Pancreas (tissue), 10 donors: Measurements from ENCODE around the gene CCDC88B. TPM values are rescaled to one million over a fixed set of nuclear protein-coding genes. Genes with fewer than 3 reads are reported as not detected.

ENCODE experiments used
- ATAC-seq, 4 donors: fragments of 200-7000 bp; cut with Tn5 transposase; one replicate each; pipeline versions ENCODE4 v1.8.0 to v1.9.1; 2020; ENCODE audit warnings: mild to moderate bottlenecking in 4 of 4, moderate library complexity in 4 of 4
- DNase-seq, 6 donors: peaks; one replicate each; pipeline ENCODE4 v3.0.0-alpha.2; 2020
- FAIRE-seq: peaks from 2 replicates; lab custom pipeline; 2012; peaks lifted over from hg19 to GRCh38; lab: Jason Lieb, UNC
- H3K27ac ChIP-seq, 4 donors: fragments of 200-600 bp; sonication (generic); 1 replicate in 3 of 4; 2 replicates in 1 of 4; pipeline versions ENCODE4 v1.5.0 to v1.8.0; 2020
- H3K27me3 ChIP-seq, 4 donors: fragments of 200-600 bp; one replicate each; pipeline ENCODE4 v1.8.0; 2021
- H3K36me3 ChIP-seq, 3 donors: fragments of 200-600 bp; sonication (generic) in 1 of 3; one replicate each; pipeline versions ENCODE4 v1.5.0 to v1.8.0; 2020 to 2021
- H3K4me1 ChIP-seq, 3 donors: fragments of 200-600 bp; one replicate each; pipeline ENCODE4 v1.8.0; 2021
- H3K4me3 ChIP-seq, 4 donors: fragments of 200-600 bp; sonication (generic) in 2 of 4; one replicate each; pipeline versions ENCODE4 v1.5.0 to v1.8.0; 2020 to 2021
- H3K9me3 ChIP-seq, 4 donors: fragments of 200-600 bp; one replicate each; pipeline ENCODE4 v1.8.0; 2021
- CTCF ChIP-seq, 4 donors: fragments of 200-600 bp; sonication (generic) in 3 of 4; IDR thresholded peaks; one replicate each; pipeline versions ENCODE4 v1.5.0 to v1.8.0; 2021; ENCODE audit warnings: antibody characterized with exemption in 4 of 4
- WGBS, 2 donors: extraction: QIAGEN DNeasy Blood & Tissue Kit; methylation state at CpG; one replicate each; pipeline ENCODE4 v1.1.7; 2013; 5-methylcytosine and 5-hydroxymethylcytosine counted together
- intact Hi-C, 3 donors: fragments of 100-400 bp; cut with DNase I; formaldehyde crosslinking; loops; one replicate each; pipeline versions ENCODE4 v1.11.1 to v1.14.2; 2022
- polyA plus RNA-seq, 2 donors: library from polyadenylated mRNA; stranded (reverse); fragments of 200-250 nt; gene quantifications; one replicate each; pipeline ENCODE4 v1.2.3, GENCODE V29; 2013
- total RNA-seq, 6 donors: library from RNA; stranded (reverse); fragmentation: NEBNext Ultra II Directional in 4 of 6; extraction: Animal tissue kit (Norgen Biotek cat#: 25700) in 4 of 6; gene quantifications; one replicate each; pipeline versions ENCODE4 v1.2.1 to v1.2.4, GENCODE V29; 2021 to 2023
- donor health status: healthy with polysubstance abuse.
- donor health status: DM: no; HTN: no; CAD: no; lungs with moderate emphysema.
- donor health status: DM: no; HTN: no; CAD: no.
- donor health status: control.
- donor health status: control.
- donor health status: Bipolar disorder and iron deficiency.
- donor health status: DM: yes; HTN: yes; CAD: no.
- donor health status: DM: no; HTN: no; CAD: no.
- donor health status: DM: no; HTN: no; CAD: no.
- donor health status: DM: yes; HTN: yes; CAD: no.

Gene CCDC88B
- total RNA-seq (10 to 100 TPM in 1 of 6 donors, 1 to 10 TPM in 5; 3.0 to 11.2 (median 4.7) TPM), polyA plus RNA-seq (10 to 100 TPM; 31.0 to 50.0 TPM)

- intact Hi-C loops, result no loop called here
- FAIRE-seq (no peak), ATAC-seq (peak in 2 of 4 donors; percentile 14 to 29), DNase-seq (peak in 2 of 6 donors; percentile 57 to 79)
- Histone ChIP-seq H3K9me3 (no peaks in the 10 kb centered on the region), H3K4me1 (peaks cover 0 to 4% (median 3%) of the 10 kb centered on the region in 3 donors), H3K27me3 (no peaks in the 10 kb centered on the region), H3K27ac (no peak within 1 kb of the TSS), H3K4me3 (no peak within 1 kb of the TSS), H3K36me3 (no peaks in the 10 kb centered on the region)
- no peak for TF ChIP-seq CTCF (IDR thresholded peaks at IDR 0.05)
- 84 to 91% methylated on average over 16 of the region's 16 CpGs for WGBS, 2 donors
These were observed at the start of gene CCDC88B for GRCh38 chr11:64339754-64340408. Gene CCDC88B (plus strand): TSS chr11:64340204. CDS start chr11:64340267, 63 bp downstream.

GRCh38 chr11:64290352-64291261, 49.4 kb upstream of the CCDC88B start:
- DNase-seq (no peak), FAIRE-seq (no peak), ATAC-seq (no peak)
- H3K36me3 ChIP-seq, result no peaks in the 10 kb centered on the region
- no peak overlapping the region for H3K4me3 ChIP-seq
- peaks cover 6 to 19% (median 16%) of the 10 kb centered on the region in 3 donors for H3K4me1 ChIP-seq
- WGBS, 2 donors, result 54 to 63% methylated on average over 10 of the region's 10 CpGs
- no peak overlapping the region for H3K27ac ChIP-seq
- intact Hi-C loops, result loop anchor here in 2 of 3 donors (5.0 to 10.0 kb wide), 3 partner anchors 83 to 296 kb away; partner anchors contain the start of gene FERMT3 (in 2 of the 2)
- no peak for TF ChIP-seq CTCF (IDR thresholded peaks at IDR 0.05)
- H3K9me3 ChIP-seq, result no peaks in the 10 kb centered on the region
- H3K27me3 ChIP-seq, result peaks cover 0 to 7% (median 1%) of the 10 kb centered on the region in 4 donors

DNA sequence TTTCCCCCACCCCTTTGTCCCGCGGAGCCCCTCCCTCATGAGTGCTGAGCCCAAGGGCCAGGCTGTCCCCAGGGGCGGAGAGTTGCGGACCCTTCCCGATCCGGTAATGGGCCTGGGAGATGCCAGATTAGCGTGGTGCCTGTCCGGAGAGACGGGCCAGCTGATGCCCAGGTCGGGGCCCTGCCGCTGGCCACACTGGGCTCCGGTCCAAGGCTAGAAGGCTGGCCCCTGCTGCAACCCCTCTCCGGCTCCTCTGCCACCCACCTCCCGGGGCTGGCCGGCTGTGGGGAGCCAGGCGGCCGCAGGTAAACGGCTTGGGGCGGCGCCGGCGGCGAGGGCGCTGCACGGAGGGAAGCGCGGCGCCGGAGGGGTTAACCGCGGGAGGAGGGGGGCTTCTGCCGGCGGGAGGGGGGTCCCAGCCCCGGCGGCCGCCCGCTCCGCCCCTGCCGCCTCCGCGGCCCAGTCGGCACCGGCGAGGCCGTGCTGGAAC, 48.7 kb upstream of the CCDC88B start, which contains the start of gene KCNK4:
Gene KCNK4 (plus strand): TSS at position 41 of the 490 bp plus-strand sequence. CDS start 1,717 bp downstream, outside the sequence.
- ATAC-seq, result no peak
- FAIRE-seq, result no peak
- DNase-seq, result peak in 2 of 6 donors; percentile 46 to 75
- H3K36me3 ChIP-seq, result no peaks in the 10 kb centered on the region
- peak within 1 kb of the TSS in 2 of 4 donors; percentile 18 to 44 for H3K4me3 ChIP-seq
- 6 to 7% methylated on average over 24 to 45 of the region's 45 CpGs for WGBS, 2 donors
- H3K27ac ChIP-seq, result no peak within 1 kb of the TSS
- no peak for TF ChIP-seq CTCF (IDR thresholded peaks at IDR 0.05)
- H3K27me3 ChIP-seq, result peaks cover 0 to 7% (median 1%) of the 10 kb centered on the region in 4 donors
- intact Hi-C loops, result loop anchor here in 2 of 3 donors (5.0 to 10.0 kb wide), 3 partner anchors 84 to 297 kb away; partner anchors contain the start of gene FERMT3 (in 2 of the 2)
- H3K9me3 ChIP-seq, result no peaks in the 10 kb centered on the region
- peaks cover 2 to 16% (median 11%) of the 10 kb centered on the region in 3 donors for H3K4me1 ChIP-seq

- Histone ChIP-seq H3K4me1 (peaks cover 0 to 11% (median 8%) of the 10 kb centered on the region in 3 donors), H3K4me3 (peak overlapping the region in 2 of 4 donors; percentile 18 to 44), H3K27me3 (peaks cover 0 to 7% (median 2%) of the 10 kb centered on the region in 4 donors), H3K27ac (no peak overlapping the region), H3K9me3 (no peaks in the 10 kb centered on the region), H3K36me3 (no peaks in the 10 kb centered on the region)
- FAIRE-seq, result no peak
- TF ChIP-seq CTCF (IDR thresholded peaks at IDR 0.05), result no peak
- intact Hi-C loops, result loop anchor here in 2 of 3 donors (5.0 to 10.0 kb wide), 3 partner anchors 85 to 297 kb away; partner anchors contain the start of gene FERMT3 (in 2 of the 2)
- ATAC-seq, result peak in 1 of 4 donors; percentile 38
- DNase-seq, result peak in 1 of 6 donors; percentile 71
- WGBS, 2 donors, result 1% methylated on average over 39 to 96 of the region's 96 CpGs
These were observed 48.1 kb upstream of the CCDC88B start for GRCh38 chr11:64291752-64292459.
